NCI-H1417 (cell line): Measurements from ENCODE around the gene HEG1.
"Not testable (repeated sequence)": the region's sequence is repeated elsewhere in the genome, so short reads cannot be mapped to it uniquely, and the experiment has no call there.

Experiments used
- DNase-seq, 3 experiments: peaks; one replicate each; lab custom pipeline; 2025; lab: John Stamatoyannopoulos, UW

HEG1 gene

GRCh38 chr3:124984754-124985153, 71.0 kb downstream of the HEG1 start:
- DNase-seq, result no peak

GRCh38 chr3:124982855-124983254, 72.9 kb downstream of the HEG1 start:
- no peak for DNase-seq

- DNase-seq, result no peak
These were observed 74.3 kb downstream of the HEG1 start for GRCh38 chr3:124981472-124981871.

GRCh38 chr3:124978627-124979026, 77.2 kb downstream of the HEG1 start:
- DNase-seq, result no peak

- peak in 1 of 3 experiments; percentile 54 for DNase-seq
These were observed 79.4 kb downstream of the HEG1 start for GRCh38 chr3:124976383-124976782.

- no peak for DNase-seq
These were observed 81.1 kb downstream of the HEG1 start for GRCh38 chr3:124974691-124975090.

- no peak for DNase-seq
These were observed 82.5 kb downstream of the HEG1 start for GRCh38 chr3:124973290-124973689.

GRCh38 chr3:124972457-124972856, 83.3 kb downstream of the HEG1 start:
- peak; percentile 24 to 75 (median 71) for DNase-seq

- no peak for DNase-seq
These were observed 85.7 kb downstream of the HEG1 start for GRCh38 chr3:124969963-124970722.

GRCh38 chr3:124969190-124969589, 86.6 kb downstream of the HEG1 start:
- no peak for DNase-seq

GRCh38 chr3:124967964-124968363, 87.8 kb downstream of the HEG1 start:
- DNase-seq, result peak in 1 of 3 experiments; percentile 40

- DNase-seq, result no peak
These were observed 89.0 kb downstream of the HEG1 start for GRCh38 chr3:124966521-124967445.

- peak; percentile 33 to 85 (median 48) for DNase-seq
These were observed 90.4 kb downstream of the HEG1 start for GRCh38 chr3:124965413-124965812.

GRCh38 chr3:124964387-124964786, 91.4 kb downstream of the HEG1 start:
- no peak for DNase-seq

GRCh38 chr3:124963755-124964154, 92.0 kb downstream of the HEG1 start:
- no peak for DNase-seq

- peak in 1 of 3 experiments; percentile 46 for DNase-seq
These were observed 93.3 kb downstream of the HEG1 start for GRCh38 chr3:124962403-124962940.

GRCh38 chr3:124960698-124961097, 95.1 kb downstream of the HEG1 start:
- DNase-seq, result no peak

GRCh38 chr3:124960105-124960504, 95.7 kb downstream of the HEG1 start:
- DNase-seq, result no peak

GRCh38 chr3:124957951-124958350, 97.8 kb downstream of the HEG1 start:
- not testable (repeated sequence) for DNase-seq

GRCh38 chr3:124952282-124952855, 103.4 kb downstream of the HEG1 start:
- DNase-seq, result peak in 1 of 3 experiments; percentile 81

- DNase-seq, result peak in 1 of 3 experiments; percentile 53
These were observed 104.1 kb downstream of the HEG1 start for GRCh38 chr3:124951511-124952281.
